Glomerular endothelial cell (primary cell): Measurements from ENCODE around the gene NOCT. TPM values are rescaled to one million over a fixed set of nuclear protein-coding genes. Genes with fewer than 3 reads are reported as not detected.
A peak's percentile ranks its signal among the peaks of the same experiment; 100 is the strongest.
"Not testable (repeated sequence)": the region's sequence is repeated elsewhere in the genome, so short reads cannot be mapped to it uniquely, and the experiment has no call there.

Experiments
- DNase-seq: peaks from one replicate; pipeline ENCODE4 v3.0.0-alpha.2; 2011; ENCODE audit warnings: low read depth, low spot score; ENCODE audit errors: extremely low read depth
- total RNA-seq: library from RNA; depleted of rRNA; stranded (reverse); fragments of >200 nt; gene quantifications from 2 replicates; pipeline ENCODE4 v1.2.3, GENCODE V29; 2015

Gene NOCT
- total RNA-seq, 1 donor from 2014 or later = 36.6 TPM

- DNase-seq = peak; percentile 64
Measured at GRCh38 chr4:139042981-139043460, 27.4 kb downstream of the NOCT start.

DNA sequence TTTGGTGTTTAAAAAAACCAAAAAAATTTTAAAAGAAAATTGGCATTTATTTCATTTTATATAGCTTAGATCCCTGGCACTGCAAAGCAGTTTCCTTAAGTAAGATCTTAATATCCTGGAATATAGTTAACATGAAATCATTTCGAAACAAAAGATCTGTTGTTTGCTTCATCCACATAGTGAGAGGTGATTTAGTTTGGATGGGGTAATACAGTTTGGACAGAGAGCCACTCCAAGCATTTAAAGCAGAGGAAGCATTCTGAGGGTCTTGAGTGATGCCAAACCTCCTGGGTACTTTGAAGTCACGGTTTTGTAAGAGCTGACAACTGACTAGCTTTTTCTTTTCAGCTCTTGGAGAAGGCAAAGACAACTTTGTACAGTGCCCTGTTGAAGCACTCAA, 28.7 kb downstream of the NOCT start:
- DNase-seq = no peak

- DNase-seq = no peak
Measured at GRCh38 chr4:139048026-139048425, 32.4 kb downstream of the NOCT start.

DNA sequence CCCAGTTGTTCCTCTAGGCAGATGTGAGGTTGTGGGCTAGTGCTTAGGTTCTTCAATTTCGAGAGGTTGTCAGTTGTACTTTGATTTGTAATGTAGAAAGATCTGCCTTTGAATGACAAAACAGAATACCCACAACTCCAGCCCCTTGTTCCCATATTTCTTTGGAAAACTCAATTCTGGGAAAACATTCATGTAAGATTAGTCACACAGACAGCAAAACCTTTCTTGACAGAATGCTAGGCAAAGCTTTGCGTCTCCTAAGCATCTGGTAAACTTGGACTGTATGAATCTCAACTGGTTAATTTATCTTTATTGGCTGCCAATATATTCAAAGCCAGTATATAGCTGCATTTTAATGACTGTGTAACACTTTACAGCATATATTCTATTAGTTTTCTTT, 34.9 kb downstream of the NOCT start:
- DNase-seq = no peak

- DNase-seq = no peak
Measured at GRCh38 chr4:139053909-139054308, 38.3 kb downstream of the NOCT start.

GRCh38 chr4:139054791-139055505, 39.4 kb downstream of the NOCT start:
- no peak for DNase-seq

DNA sequence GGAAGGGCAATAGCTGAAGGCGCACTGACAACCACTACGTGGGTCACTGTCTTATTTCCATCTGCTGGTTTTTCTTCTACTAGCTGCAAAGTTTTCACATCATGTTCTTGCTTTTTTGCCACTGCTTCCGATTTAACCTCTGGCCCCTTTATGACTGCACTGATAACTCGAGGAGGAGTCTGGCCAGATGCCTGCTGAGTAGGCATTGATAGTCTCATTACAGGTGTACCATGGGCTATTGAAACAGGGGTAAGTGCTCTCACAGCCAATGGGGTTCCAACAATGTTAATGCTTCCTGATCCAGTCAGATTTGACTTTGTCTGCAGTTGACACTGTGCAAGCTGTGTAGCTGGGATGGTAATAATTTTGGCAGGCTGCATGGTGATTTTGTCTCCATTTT, 43.4 kb downstream of the NOCT start:
- not testable (repeated sequence) for DNase-seq

GRCh38 chr4:139060591-139060990, 45.0 kb downstream of the NOCT start:
- no peak for DNase-seq

DNA sequence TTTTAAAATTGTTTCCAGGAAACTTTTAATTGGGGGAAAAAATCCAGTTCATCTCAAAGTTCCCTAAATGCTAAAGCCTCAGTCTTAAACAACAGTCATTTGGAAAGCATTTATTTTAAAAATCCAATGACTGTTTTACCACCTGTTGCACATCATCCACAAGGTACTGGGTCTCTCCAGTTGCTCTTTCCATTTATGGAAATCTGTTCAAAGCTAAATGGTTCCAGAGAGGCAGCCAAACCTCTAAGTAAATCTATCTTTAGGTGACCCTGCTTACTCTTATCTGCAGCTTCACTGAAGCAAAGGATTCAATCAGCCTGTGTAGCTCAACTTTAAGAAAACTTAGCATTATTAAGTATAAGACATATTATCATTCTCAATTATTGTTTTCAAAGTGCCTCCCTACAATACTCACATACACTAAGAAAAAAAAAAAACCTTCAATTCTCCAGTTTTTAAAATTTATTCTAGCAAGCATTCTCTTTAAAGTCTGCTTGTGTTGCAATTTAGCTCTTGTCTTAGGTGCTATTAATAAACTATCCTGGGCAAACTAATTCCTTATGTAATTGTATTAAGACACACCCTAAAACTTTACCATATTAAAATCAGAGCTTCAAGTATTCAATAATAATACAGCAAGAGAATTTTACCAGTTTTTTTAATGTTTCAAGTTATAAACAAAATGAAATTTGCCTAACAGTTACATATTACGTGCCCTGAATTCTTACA, 60.6 kb downstream of the NOCT start:
- no peak for DNase-seq

GRCh38 chr4:139077567-139078355, 62.2 kb downstream of the NOCT start:
- DNase-seq = no peak

GRCh38 chr4:139078926-139079325, 63.3 kb downstream of the NOCT start:
- no peak for DNase-seq

DNA sequence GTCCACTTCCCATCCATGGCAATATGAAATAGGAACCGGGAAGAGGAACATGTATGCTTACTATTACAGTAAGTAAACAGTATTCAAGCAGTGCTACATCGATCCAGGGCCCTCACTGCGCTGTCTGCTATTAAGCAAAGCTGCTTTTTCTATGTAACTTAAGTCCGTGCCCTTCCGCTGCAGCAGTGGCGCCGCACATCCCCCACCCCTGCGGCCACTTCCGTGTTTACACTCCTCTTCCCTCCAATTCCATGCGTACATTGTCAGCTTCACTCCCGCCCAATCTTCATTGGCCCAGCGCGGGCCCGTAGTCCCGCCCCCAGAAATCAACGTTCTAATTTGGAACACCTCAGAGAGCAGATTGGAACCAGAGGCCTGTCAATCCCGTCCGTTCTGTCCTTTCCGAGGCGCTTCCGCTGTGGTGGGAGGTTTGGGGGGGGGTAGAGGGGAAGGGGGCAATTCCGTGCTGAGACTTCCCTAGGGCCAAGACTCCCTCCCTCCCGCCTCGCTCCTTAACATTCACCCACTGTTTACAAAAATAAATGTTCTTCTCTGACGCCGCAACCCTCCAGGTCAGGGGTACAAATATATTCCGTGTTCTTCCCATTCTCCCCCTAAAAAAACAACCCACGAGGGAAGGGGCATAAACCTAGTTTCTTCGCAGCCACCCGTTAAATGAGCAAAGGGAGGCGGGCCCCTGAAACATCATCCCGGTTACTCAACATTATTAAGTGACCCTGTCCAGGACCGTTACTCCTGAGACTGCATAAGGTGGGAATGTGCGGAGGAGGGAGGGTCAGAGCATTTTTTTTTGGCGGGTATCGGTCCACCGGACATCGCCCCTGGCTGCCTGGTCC, 67.4 kb downstream of the NOCT start:
- DNase-seq = peak; percentile 80

DNA sequence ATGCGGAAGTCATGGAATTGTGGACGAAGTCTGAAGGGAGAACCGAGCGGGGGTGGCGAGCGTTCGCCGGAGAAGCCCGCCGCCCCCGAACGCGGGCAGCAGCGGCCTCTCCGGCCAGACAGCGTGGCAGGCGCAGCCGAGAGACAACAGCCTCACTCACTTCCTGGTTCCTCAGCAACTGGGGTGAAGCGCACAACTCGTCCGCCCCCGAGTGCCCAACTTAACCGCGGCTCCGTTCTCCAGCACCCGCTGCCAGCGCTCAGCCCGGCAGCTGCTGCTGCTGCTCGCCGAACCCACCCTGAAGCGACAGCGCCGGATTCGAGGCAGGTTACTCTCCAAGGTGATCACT, 68.0 kb downstream of the NOCT start:
- DNase-seq = no peak

GRCh38 chr4:139083956-139084803, 68.6 kb downstream of the NOCT start:
- DNase-seq = no peak

GRCh38 chr4:139084804-139085093, 69.2 kb downstream of the NOCT start:
- no peak for DNase-seq

GRCh38 chr4:139085141-139085540, 69.6 kb downstream of the NOCT start:
- no peak for DNase-seq

DNA sequence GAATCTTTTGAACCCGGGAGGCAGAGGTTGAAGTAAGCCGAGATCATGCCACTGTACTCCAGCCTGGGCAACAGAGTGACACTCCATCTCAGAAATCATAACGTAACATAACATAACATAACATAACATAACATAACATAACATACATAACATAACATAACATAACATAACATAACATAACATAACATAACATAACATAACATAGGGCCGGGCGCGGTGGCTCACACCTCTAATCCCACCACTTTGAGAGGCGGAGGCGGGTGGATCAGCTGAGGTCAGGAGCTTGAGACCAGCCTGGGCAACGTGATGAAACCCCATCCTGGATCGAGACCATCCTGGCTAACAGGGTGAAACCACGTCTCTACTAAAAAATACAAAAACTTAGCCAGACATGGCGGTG, 76.7 kb downstream of the NOCT start:
- DNase-seq = no peak
